RPMI7951 (cell line): Measurements from ENCODE around the gene M6PR. TPM values are rescaled to one million over a fixed set of nuclear protein-coding genes. Genes with fewer than 3 reads are reported as not detected.
A peak's percentile ranks its signal among the peaks of the same experiment; 100 is the strongest.

Source experiments
- DNase-seq: peaks from one replicate; pipeline ENCODE4 v3.0.0-alpha.2; 2012; ENCODE audit warnings: low read depth
- total RNA-seq: library from RNA; depleted of rRNA; stranded (reverse); fragments of >200 nt; shearing (Covaris generic); gene quantifications from 2 replicates; pipeline ENCODE4 v1.2.3, GENCODE V29; 2014; rRNA removed

The M6PR gene
- 109 and 189 TPM in 2 replicates for total RNA-seq

GRCh38 chr12:8949342-8950220 is at the start of gene M6PR:
M6PR (minus strand) TSS chr12:8949645; CDS start chr12:8946404, 3,241 bp downstream.
- DNase-seq, result peak; percentile 93

GRCh38 chr12:8996682-8997405 is 47.4 kb upstream of the M6PR start:
- DNase-seq, result peak; percentile 54

- no peak for DNase-seq
These were observed 45.8 kb upstream of the M6PR start for GRCh38 chr12:8995021-8995775.

- no peak for DNase-seq
These were observed 44.4 kb upstream of the M6PR start for GRCh38 chr12:8993827-8994226.

GRCh38 chr12:8991371-8992345 is 42.2 kb upstream of the M6PR start:
- no peak for DNase-seq

- DNase-seq, result no peak
These were observed 40.0 kb upstream of the M6PR start, which contains the start of gene KLRG1 for GRCh38 chr12:8989413-8989812. KLRG1 (plus strand) TSS chr12:8989546; CDS start chr12:8989636, 90 bp downstream.

GRCh38 chr12:8987685-8988084 is 38.2 kb upstream of the M6PR start:
- no peak for DNase-seq

- DNase-seq, result no peak
These were observed 37.7 kb upstream of the M6PR start for GRCh38 chr12:8987163-8987562.

GRCh38 chr12:8985213-8985754 is 35.8 kb upstream of the M6PR start:
- DNase-seq, result no peak

GRCh38 chr12:8980137-8980536 is 30.7 kb upstream of the M6PR start:
- no peak for DNase-seq

GRCh38 chr12:8970432-8970831 is 21.0 kb upstream of the M6PR start:
- DNase-seq, result no peak

- no peak for DNase-seq
These were observed 20.5 kb upstream of the M6PR start for GRCh38 chr12:8969861-8970411.

- DNase-seq, result no peak
These were observed 19.3 kb upstream of the M6PR start for GRCh38 chr12:8968761-8969160.

GRCh38 chr12:8960176-8960575 is 10.7 kb upstream of the M6PR start:
- DNase-seq, result no peak

GRCh38 chr12:8958066-8958465 is 8.6 kb upstream of the M6PR start:
- DNase-seq, result no peak

GRCh38 chr12:8957561-8957960 is 8.1 kb upstream of the M6PR start:
- DNase-seq, result no peak

GRCh38 chr12:8956772-8957171 is 7.3 kb upstream of the M6PR start:
- no peak for DNase-seq

GRCh38 chr12:8956073-8956472 is 6.6 kb upstream of the M6PR start:
- no peak for DNase-seq

- no peak for DNase-seq
These were observed 4.4 kb upstream of the M6PR start for GRCh38 chr12:8953773-8954402.

GRCh38 chr12:8951744-8952143 is 2.3 kb upstream of the M6PR start:
- DNase-seq, result no peak
